H1 (cell line): ENCODE results near the gene DOK6. TPM values are rescaled to one million over a fixed set of nuclear protein-coding genes. Genes with fewer than 3 reads are reported as not detected.

ENCODE experiments used
- BCL11A ChIP-seq, 2 experiments: IDR thresholded peaks; one replicate each; pipeline ENCODE4 v1.6.1; 2011; ENCODE audit warnings: low read depth in 2 of 2, low read length in 2 of 2, mild to moderate bottlenecking in 2 of 2
- BRCA1 ChIP-seq: IDR thresholded peaks from 2 replicates; pipeline ENCODE4 v1.6.1; 2012; ENCODE audit warnings: low read depth, low read length, improper control_type of control experiment
- CTBP2 ChIP-seq: IDR thresholded peaks from 2 replicates; pipeline ENCODE4 v1.7.0; 2011; ENCODE audit warnings: borderline replicate concordance, mild to moderate bottlenecking, moderate library complexity, mixed read lengths, low read length; ENCODE audit not compliant: insufficient read depth, insufficient read length
- FOSL1 ChIP-seq: IDR thresholded peaks from 2 replicates; pipeline ENCODE4 v1.6.1; 2011; ENCODE audit warnings: mild to moderate bottlenecking, low read depth, low read length, moderate library complexity; ENCODE audit not compliant: insufficient read depth
- KDM5A ChIP-seq: fragments of 200-600 bp; IDR thresholded peaks from 2 replicates; pipeline ENCODE4 v1.7.1; 2012; ENCODE audit warnings: mild to moderate bottlenecking, low read length, inconsistent platforms, mixed read lengths
- NANOG ChIP-seq: IDR thresholded peaks from 2 replicates; pipeline ENCODE4 v1.6.1; 2011; ENCODE audit warnings: low read length, low read depth, mild to moderate bottlenecking, inconsistent platforms; ENCODE audit not compliant: insufficient read depth, poor library complexity, severe bottlenecking
- SIN3A ChIP-seq, 2 experiments: IDR thresholded peaks in 1 of 2; conservative IDR thresholded peaks in 1 of 2; 2 replicates each; pipeline ENCODE4 v1.6.1; 2011 to 2012; ENCODE audit warnings: low read length in 2 of 2, improper control_type of control experiment in 1 of 2, low read depth in 1 of 2, mild to moderate bottlenecking in 1 of 2
- polyA plus RNA-seq, 7 experiments: library from polyadenylated mRNA; depleted of rRNA in 3 of 7; stranded (reverse) in 5 of 7; unstranded in 2 of 7; fragments of >200 nt in 5 of 7; fragments of 200-250 nt in 2 of 7; gene quantifications; 1 replicate in 5 of 7; 2 replicates in 1 of 7; 4 replicates in 1 of 7; pipeline versions ENCODE4 v1.2.1 to v1.2.3, GENCODE V29; 2011 to 2013; ENCODE audit warnings: missing spikeins in 2 of 7, mixed read lengths in 2 of 7
- total RNA-seq: library from RNA; stranded (reverse); fragmentation: NEBNext Ultra II Directional; extraction: Animal tissue kit (Norgen Biotek cat#: 25700); gene quantifications from 2 replicates; pipeline ENCODE4 v1.2.1, GENCODE V29; 2021
- TF ChIP-seq, protein P1 (sequence below): IDR thresholded peaks from 2 replicates; pipeline ENCODE4 v1.6.1; 2012; ENCODE audit warnings: low read length, inconsistent platforms

Gene DOK6
- total and polyA plus RNA-seq, 2 of the 8 experiments (the other 6 are each of a cell fraction or from before 2014, with no cell fraction given) = 0.33 to 0.50 TPM

DNA sequence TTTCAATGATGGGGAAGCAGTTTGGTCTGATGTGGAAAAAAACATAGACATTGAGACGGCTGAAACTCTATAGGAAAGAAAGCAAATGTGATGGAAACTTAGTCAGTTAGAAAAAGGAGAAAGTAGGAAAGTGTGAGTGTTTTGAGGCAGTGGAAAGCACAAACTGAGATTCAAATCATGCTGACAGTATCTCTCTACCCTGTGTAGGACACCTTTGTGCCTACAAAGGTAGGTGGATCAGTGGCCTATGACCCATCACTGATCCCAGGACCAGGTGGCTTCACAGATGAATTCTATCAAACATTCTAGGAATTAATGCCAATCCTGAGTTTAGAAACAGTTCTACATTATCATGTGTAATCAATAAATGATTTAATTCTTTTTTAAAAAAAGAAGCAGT lies 489.9 kb downstream of the DOK6 start (continued):
- TF ChIP-seq, protein P1, sequence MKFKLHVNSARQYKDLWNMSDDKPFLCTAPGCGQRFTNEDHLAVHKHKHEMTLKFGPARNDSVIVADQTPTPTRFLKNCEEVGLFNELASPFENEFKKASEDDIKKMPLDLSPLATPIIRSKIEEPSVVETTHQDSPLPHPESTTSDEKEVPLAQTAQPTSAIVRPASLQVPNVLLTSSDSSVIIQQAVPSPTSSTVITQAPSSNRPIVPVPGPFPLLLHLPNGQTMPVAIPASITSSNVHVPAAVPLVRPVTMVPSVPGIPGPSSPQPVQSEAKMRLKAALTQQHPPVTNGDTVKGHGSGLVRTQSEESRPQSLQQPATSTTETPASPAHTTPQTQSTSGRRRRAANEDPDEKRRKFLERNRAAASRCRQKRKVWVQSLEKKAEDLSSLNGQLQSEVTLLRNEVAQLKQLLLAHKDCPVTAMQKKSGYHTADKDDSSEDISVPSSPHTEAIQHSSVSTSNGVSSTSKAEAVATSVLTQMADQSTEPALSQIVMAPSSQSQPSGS = no peak
- TF ChIP-seq SIN3A (conservative IDR thresholded peaks at IDR 0.05 in 1 of 2, IDR thresholded peaks at IDR 0.05 in 1 of 2; ENCODE audit: low read depth in 1 of 2, low read length in 2 of 2) (no peak), BRCA1 (no peak), CTBP2 (no peak), FOSL1 (no peak), BCL11A (IDR thresholded peaks at IDR 0.05; ENCODE audit: low read depth in 2 of 2, low read length in 2 of 2) (no peak), KDM5A (no peak), NANOG (no peak)
- TF ChIP-seq, all 59 proteins: peak for 0
